Keratinocyte (primary cell): ENCODE measurements around the gene KCNN3. TPM values are rescaled to one million over a fixed set of nuclear protein-coding genes. Genes with fewer than 3 reads are reported as not detected.

ENCODE experiments used
- DNase-seq: peaks from one replicate; pipeline ENCODE4 v3.0.0-alpha.2; 2011; ENCODE audit warnings: low read depth, missing footprints, low spot score
- FAIRE-seq: peaks from 2 replicates; lab custom pipeline; 2011; peaks lifted over from hg19 to GRCh38; lab: Jason Lieb, UNC
- H2AFZ ChIP-seq: 2 replicates; pipeline ENCODE4 v1.6.0; 2012; ENCODE audit warnings: low read length, control low read depth, inconsistent platforms; ENCODE audit not compliant: control insufficient read depth
- H3K27ac ChIP-seq: 2 replicates; pipeline ENCODE4 v1.5.1; 2011; ENCODE audit warnings: low read length; ENCODE audit not compliant: control insufficient read depth, insufficient read depth
- H3K27me3 ChIP-seq: 3 replicates; pipeline ENCODE4 v1.6.0; 2011; ENCODE audit warnings: low read length; ENCODE audit not compliant: control insufficient read depth, insufficient read depth; ENCODE audit errors: extremely low read depth
- H3K36me3 ChIP-seq, 2 experiments: 2 replicates in 1 of 2; 3 replicates in 1 of 2; pipeline ENCODE4 v1.5.1; 2011; ENCODE audit warnings: low read length in 2 of 2, mild to moderate bottlenecking in 1 of 2; ENCODE audit not compliant: control insufficient read depth in 2 of 2, insufficient read depth in 2 of 2; ENCODE audit errors: extremely low read depth in 1 of 2
- H3K4me1 ChIP-seq: 3 replicates; pipeline ENCODE4 v1.5.1; 2011; ENCODE audit warnings: low read length; ENCODE audit not compliant: control insufficient read depth, insufficient read depth; ENCODE audit errors: extremely low read depth
- H3K4me2 ChIP-seq: 3 replicates; pipeline ENCODE4 v1.6.0; 2011; ENCODE audit warnings: low read depth, low read length; ENCODE audit not compliant: control insufficient read depth, insufficient read depth; ENCODE audit errors: extremely low read depth
- H3K4me3 ChIP-seq, 3 experiments: fragments of 200-600 bp in 1 of 3; sonication (generic) in 1 of 3; 2 replicates in 2 of 3; 3 replicates in 1 of 3; pipeline ENCODE4 v1.5.1; 2011 to 2016; ENCODE audit warnings: low read length in 3 of 3, mild to moderate bottlenecking in 3 of 3, control low read depth in 2 of 3, inconsistent platforms in 1 of 3, low read depth in 1 of 3, mixed read lengths in 1 of 3, mixed run types in 1 of 3, moderate library complexity in 1 of 3; ENCODE audit not compliant: control insufficient read depth in 2 of 3, insufficient read depth in 2 of 3; ENCODE audit errors: extremely low read depth in 1 of 3
- H3K79me2 ChIP-seq: 2 replicates; pipeline ENCODE4 v1.6.0; 2012; ENCODE audit warnings: low read length; ENCODE audit not compliant: control insufficient read depth, insufficient read depth
- H3K9ac ChIP-seq: 3 replicates; pipeline ENCODE4 v1.6.0; 2011; ENCODE audit warnings: low read length; ENCODE audit not compliant: control insufficient read depth, insufficient read depth; ENCODE audit errors: extremely low read depth
- H3K9me1 ChIP-seq: 3 replicates; pipeline ENCODE4 v1.6.0; 2011; ENCODE audit warnings: low read length; ENCODE audit not compliant: control insufficient read depth, insufficient read depth; ENCODE audit errors: extremely low read depth
- H3K9me3 ChIP-seq: 2 replicates; pipeline ENCODE4 v1.5.1; 2012; ENCODE audit warnings: low read depth, low read length; ENCODE audit not compliant: control insufficient read depth
- H4K20me1 ChIP-seq: 3 replicates; pipeline ENCODE4 v1.6.0; 2011; ENCODE audit warnings: low read length; ENCODE audit not compliant: control insufficient read depth, insufficient read depth; ENCODE audit errors: extremely low read depth
- EZH2 ChIP-seq: IDR thresholded peaks from one replicate; pipeline ENCODE4 v1.6.1; 2012; ENCODE audit warnings: inconsistent platforms, mild to moderate bottlenecking, low read length, moderate library complexity
- dilution Hi-C: fragments of 300-500 bp; cut with MboI; formaldehyde crosslinking; loops from one replicate; pipeline ENCODE4 v1.7.0; 2020; ENCODE audit warnings: low sequenced_read_pairs; ENCODE audit not compliant: extremely low pct_ligation_motif_present
- polyA plus RNA-seq, 5 experiments: library from polyadenylated mRNA; depleted of rRNA in 3 of 5; stranded (reverse) in 3 of 5; stranded (forward) in 1 of 5; unstranded in 1 of 5; fragments of >200 nt; gene quantifications; 1 replicate in 1 of 5; 2 replicates in 3 of 5; 3 replicates in 1 of 5; pipeline versions ENCODE4 v1.2.1 to v1.2.3, GENCODE V29; 2011 to 2012; ENCODE audit warnings: missing spikeins in 2 of 5, low read depth in 1 of 5, low replicate concordance in 1 of 5
- TF ChIP-seq, protein P1 (sequence below), 3 experiments: IDR thresholded peaks in 1 of 3; conservative IDR thresholded peaks in 1 of 3; optimal IDR thresholded peaks in 1 of 3; 2 replicates in 2 of 3; 3 replicates in 1 of 3; pipeline versions ENCODE3 to v1.5.1; 2011; ENCODE audit warnings: low read length in 3 of 3, mild to moderate bottlenecking in 3 of 3, moderate library complexity in 2 of 3, control low read depth in 1 of 3, inconsistent platforms in 1 of 3; ENCODE audit not compliant: insufficient read depth in 2 of 3; ENCODE audit errors: extremely low read depth in 1 of 3

The KCNN3 gene
- polyA plus RNA-seq, 1 donor (not counting 4 experiments of a cell fraction or from before 2014, with no cell fraction given): 0.05 TPM

DNA sequence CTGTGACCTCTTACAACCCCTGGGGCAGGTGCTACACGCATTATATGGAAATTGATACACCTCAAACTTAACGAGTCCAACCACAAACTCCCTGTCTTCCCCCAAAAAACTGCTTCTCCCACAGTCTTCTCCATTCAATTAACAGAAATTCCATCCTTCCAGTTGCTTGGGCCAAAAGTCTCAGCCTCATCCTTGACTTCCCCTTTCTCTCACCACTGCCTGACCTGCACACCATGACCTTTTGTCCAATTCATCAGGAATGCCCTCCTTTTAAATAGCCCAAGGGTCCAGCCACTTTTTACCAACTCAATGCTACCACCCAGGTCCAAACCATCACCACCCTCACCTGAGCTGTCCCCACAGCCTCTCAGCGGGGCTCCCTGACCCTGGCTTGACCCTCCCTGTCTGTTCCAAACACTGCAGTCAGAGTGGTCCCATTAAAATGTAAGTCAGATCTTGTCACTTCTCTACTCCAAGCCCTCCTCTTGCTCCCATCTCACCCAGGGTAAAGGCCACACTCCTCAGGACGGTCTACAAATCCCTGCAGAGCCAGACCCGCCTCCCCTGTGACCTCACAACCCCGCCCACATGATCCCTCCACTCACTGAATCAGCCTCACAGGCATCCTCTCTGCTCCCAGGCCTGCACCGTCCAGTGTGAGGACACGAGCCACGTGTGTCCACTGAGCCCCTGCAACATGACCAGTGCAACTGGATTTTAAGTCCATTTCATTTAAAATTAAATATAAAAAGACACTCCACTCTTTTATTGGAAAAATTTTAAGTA is 18.5 kb downstream of the KCNN3 start:
- no peaks in the 10 kb centered on the region for H4K20me1 ChIP-seq
- H3K27me3 ChIP-seq: peaks cover 20% of the 10 kb centered on the region
- H2AFZ ChIP-seq: no peak overlapping the region
- H3K9me3 ChIP-seq: no peaks in the 10 kb centered on the region
- H3K27ac ChIP-seq: no peak overlapping the region
- H3K79me2 ChIP-seq: no peaks in the 10 kb centered on the region
- FAIRE-seq (no peak), DNase-seq (no peak)
- TF ChIP-seq EZH2: no peak
- TF ChIP-seq, protein P1, sequence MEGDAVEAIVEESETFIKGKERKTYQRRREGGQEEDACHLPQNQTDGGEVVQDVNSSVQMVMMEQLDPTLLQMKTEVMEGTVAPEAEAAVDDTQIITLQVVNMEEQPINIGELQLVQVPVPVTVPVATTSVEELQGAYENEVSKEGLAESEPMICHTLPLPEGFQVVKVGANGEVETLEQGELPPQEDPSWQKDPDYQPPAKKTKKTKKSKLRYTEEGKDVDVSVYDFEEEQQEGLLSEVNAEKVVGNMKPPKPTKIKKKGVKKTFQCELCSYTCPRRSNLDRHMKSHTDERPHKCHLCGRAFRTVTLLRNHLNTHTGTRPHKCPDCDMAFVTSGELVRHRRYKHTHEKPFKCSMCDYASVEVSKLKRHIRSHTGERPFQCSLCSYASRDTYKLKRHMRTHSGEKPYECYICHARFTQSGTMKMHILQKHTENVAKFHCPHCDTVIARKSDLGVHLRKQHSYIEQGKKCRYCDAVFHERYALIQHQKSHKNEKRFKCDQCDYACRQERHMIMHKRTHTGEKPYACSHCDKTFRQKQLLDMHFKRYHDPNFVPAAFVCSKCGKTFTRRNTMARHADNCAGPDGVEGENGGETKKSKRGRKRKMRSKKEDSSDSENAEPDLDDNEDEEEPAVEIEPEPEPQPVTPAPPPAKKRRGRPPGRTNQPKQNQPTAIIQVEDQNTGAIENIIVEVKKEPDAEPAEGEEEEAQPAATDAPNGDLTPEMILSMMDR (optimal IDR thresholded peaks at IDR 0.05 in 1 of 3, IDR thresholded peaks at IDR 0.05 in 1 of 3, conservative IDR thresholded peaks at IDR 0.05 in 1 of 3; ENCODE audit: extremely low read depth in 1 of 3, insufficient read depth in 2 of 3, low read length in 3 of 3): no peak
- no peak overlapping the region for H3K4me3 ChIP-seq
- dilution Hi-C loops: no loop called here
- no peak overlapping the region for H3K9ac ChIP-seq
- H3K9me1 ChIP-seq: no peaks in the 10 kb centered on the region
- no peak overlapping the region for H3K4me2 ChIP-seq
- H3K36me3 ChIP-seq: no peaks in the 10 kb centered on the region
- H3K4me1 ChIP-seq: no peaks in the 10 kb centered on the region

DNA sequence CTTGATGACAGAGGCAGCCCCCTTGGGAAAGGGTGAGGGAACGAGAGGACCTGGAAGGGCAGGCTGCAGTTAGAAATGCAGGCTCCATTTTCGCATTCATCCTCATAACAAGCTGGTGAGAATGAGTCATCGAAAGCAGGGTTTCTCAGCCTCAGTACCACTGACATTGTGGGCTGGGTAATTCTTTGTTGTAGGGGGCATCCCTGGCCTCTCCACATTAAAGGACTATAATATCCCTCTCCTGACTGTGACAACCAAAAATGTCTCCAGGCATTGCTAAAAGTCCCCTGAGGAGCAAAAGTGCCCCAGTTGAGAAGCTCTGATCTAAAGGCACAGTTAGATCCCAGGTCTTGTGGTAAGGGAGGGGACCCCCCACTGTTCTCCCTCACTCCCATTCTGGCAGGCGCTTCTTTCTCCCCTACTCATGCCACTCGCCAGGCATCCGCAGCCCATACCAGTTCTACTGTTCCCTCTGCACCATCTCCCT is 20.4 kb downstream of the KCNN3 start:
- Histone ChIP-seq H3K79me2 (no peaks in the 10 kb centered on the region), H3K4me1 (no peaks in the 10 kb centered on the region), H3K9ac (no peak overlapping the region), H3K36me3 (no peaks in the 10 kb centered on the region), H2AFZ (no peak overlapping the region), H3K4me3 (no peak overlapping the region), H3K9me3 (no peaks in the 10 kb centered on the region), H3K4me2 (no peak overlapping the region), H4K20me1 (no peaks in the 10 kb centered on the region), H3K27me3 (peaks cover 29% of the 10 kb centered on the region), H3K9me1 (no peaks in the 10 kb centered on the region), H3K27ac (no peak overlapping the region)
- dilution Hi-C loops: no loop called here
- no peak for TF ChIP-seq EZH2
- TF ChIP-seq, protein P1 (optimal IDR thresholded peaks at IDR 0.05 in 1 of 3, IDR thresholded peaks at IDR 0.05 in 1 of 3, conservative IDR thresholded peaks at IDR 0.05 in 1 of 3; ENCODE audit: extremely low read depth in 1 of 3, insufficient read depth in 2 of 3, low read length in 3 of 3): no peak
- DNase-seq (no peak), FAIRE-seq (no peak)
